ENCODE measurements around the gene ADTRP. TPM values are rescaled to one million over a fixed set of nuclear protein-coding genes. Genes with fewer than 3 reads are reported as not detected.

The ADTRP gene
- total RNA-seq, 2 experiments from 2014 or later = not detected

DNA sequence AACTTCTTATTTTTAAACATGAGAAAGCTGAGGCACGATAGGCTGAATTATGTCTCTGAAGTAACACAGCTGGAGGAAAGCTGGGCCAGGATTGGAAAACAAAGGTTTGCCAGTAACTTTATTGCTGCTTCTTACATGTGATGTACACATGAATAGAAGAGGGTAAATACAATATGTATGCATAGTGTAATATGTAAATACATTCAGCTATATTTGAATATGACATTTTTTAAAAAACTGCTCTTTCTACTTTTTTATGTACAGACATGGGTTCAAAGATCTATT is 90.2 kb downstream of the ADTRP start:
- no peaks in the 10 kb centered on the region for H3K4me1 ChIP-seq (ENCODE audit: insufficient read depth, low read length, poor library complexity, severe bottlenecking)
- H3K4me3 ChIP-seq (ENCODE audit: low read depth, low read length, poor library complexity, severe bottlenecking) = no peak overlapping the region
- ChIA-PET CTCF (ENCODE audit: unreplicated experiment) (interaction anchor here (0.5 to 0.6 kb wide), 2 partner anchors 78 to 906 kb away, joined by 3 read pairs; no protein-coding TSS in a partner anchor), POLR2A (interaction anchor here (0.7 kb wide), 2 partner anchors 53 to 1205 kb away, joined by 3 read pairs; no protein-coding TSS in a partner anchor)
- intact Hi-C loops (cut with micrococcal nuclease; ENCODE audit: unreplicated experiment) = no loop called here
- DNase-seq (ENCODE audit: low spot score) = no peak
- H3K27ac ChIP-seq (ENCODE audit: low read depth, low read length, poor library complexity, severe bottlenecking) = no peak overlapping the region
- H3K79me2 ChIP-seq (ENCODE audit: insufficient read depth, low read depth, low read length) = no peaks in the 10 kb centered on the region
- H3K4me2 ChIP-seq (ENCODE audit: low read length) = no peak overlapping the region
- H3K36me3 ChIP-seq (ENCODE audit: insufficient read depth, low read length) = no peaks in the 10 kb centered on the region
- BruUV-seq (replicated peaks) = no TSS peak
- H3K9me3 ChIP-seq (ENCODE audit: low read length) = no peaks in the 10 kb centered on the region
- no peaks in the 10 kb centered on the region for H4K20me1 ChIP-seq (ENCODE audit: insufficient read depth, low read length)
- H2AFZ ChIP-seq (ENCODE audit: low read length) = no peak overlapping the region
- TF ChIP-seq, protein P1, sequence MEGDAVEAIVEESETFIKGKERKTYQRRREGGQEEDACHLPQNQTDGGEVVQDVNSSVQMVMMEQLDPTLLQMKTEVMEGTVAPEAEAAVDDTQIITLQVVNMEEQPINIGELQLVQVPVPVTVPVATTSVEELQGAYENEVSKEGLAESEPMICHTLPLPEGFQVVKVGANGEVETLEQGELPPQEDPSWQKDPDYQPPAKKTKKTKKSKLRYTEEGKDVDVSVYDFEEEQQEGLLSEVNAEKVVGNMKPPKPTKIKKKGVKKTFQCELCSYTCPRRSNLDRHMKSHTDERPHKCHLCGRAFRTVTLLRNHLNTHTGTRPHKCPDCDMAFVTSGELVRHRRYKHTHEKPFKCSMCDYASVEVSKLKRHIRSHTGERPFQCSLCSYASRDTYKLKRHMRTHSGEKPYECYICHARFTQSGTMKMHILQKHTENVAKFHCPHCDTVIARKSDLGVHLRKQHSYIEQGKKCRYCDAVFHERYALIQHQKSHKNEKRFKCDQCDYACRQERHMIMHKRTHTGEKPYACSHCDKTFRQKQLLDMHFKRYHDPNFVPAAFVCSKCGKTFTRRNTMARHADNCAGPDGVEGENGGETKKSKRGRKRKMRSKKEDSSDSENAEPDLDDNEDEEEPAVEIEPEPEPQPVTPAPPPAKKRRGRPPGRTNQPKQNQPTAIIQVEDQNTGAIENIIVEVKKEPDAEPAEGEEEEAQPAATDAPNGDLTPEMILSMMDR (conservative IDR thresholded peaks at IDR 0.05; ENCODE audit: low read length) = no peak
- no peak for TF ChIP-seq EZH2phosphoT487 (IDR thresholded peaks at IDR 0.05; ENCODE audit: borderline replicate concordance, low read depth, low read length)
- H3K9me2 ChIP-seq (ENCODE audit: insufficient read depth, low read length) = no peaks in the 10 kb centered on the region

DNA sequence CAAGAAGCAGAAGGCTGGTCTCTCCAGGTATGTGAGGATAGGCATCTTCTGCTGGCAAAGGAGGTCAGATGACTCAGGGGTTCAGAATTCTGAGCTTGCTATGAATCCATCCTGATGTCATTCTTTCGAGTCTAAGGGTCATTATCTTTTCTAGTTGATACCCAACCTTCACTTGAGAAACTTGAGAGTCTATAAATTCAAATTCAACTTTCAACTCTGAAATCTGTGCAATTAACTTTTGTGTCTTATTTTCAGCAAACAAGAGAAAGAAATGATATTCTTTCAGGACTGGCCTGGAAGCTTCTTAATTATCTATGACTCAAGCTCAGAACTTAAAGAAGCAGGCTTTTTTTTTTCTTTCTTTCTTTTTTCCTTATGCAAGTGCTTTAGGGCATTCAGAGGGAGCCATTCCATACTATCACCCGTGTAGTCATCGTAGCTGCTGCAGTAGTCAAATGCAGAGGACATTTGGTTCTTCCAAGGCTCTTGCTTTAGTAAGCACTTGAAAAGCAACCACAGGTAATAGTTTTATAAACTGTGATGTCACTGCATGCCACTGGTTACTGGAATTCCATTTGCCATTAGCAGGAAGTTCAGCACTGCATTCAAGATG is 93.0 kb downstream of the ADTRP start:
- H3K36me3 ChIP-seq (ENCODE audit: insufficient read depth, low read length) = no peaks in the 10 kb centered on the region
- no peak for DNase-seq (ENCODE audit: low spot score)
- ChIA-PET CTCF (ENCODE audit: unreplicated experiment) (no interaction called here), POLR2A (interaction anchor here (0.6 kb wide), 1 partner anchor 548 kb away, joined by 3 read pairs; no protein-coding TSS in a partner anchor)
- no peaks in the 10 kb centered on the region for H4K20me1 ChIP-seq (ENCODE audit: insufficient read depth, low read length)
- H3K27ac ChIP-seq (ENCODE audit: low read depth, low read length, poor library complexity, severe bottlenecking) = no peak overlapping the region
- H3K4me2 ChIP-seq (ENCODE audit: low read length) = no peak overlapping the region
- H3K4me1 ChIP-seq (ENCODE audit: insufficient read depth, low read length, poor library complexity, severe bottlenecking) = no peaks in the 10 kb centered on the region
- TF ChIP-seq, protein P1 (conservative IDR thresholded peaks at IDR 0.05; ENCODE audit: low read length) = no peak
- TF ChIP-seq EZH2phosphoT487 (IDR thresholded peaks at IDR 0.05; ENCODE audit: borderline replicate concordance, low read depth, low read length) = no peak
- no peaks in the 10 kb centered on the region for H3K79me2 ChIP-seq (ENCODE audit: insufficient read depth, low read depth, low read length)
- H3K9me3 ChIP-seq (ENCODE audit: low read length) = no peaks in the 10 kb centered on the region
- no TSS peak for BruUV-seq (replicated peaks)
- no peaks in the 10 kb centered on the region for H3K9me2 ChIP-seq (ENCODE audit: insufficient read depth, low read length)
- no peak overlapping the region for H2AFZ ChIP-seq (ENCODE audit: low read length)
- intact Hi-C loops (cut with micrococcal nuclease; ENCODE audit: unreplicated experiment) = no loop called here
- H3K4me3 ChIP-seq (ENCODE audit: low read depth, low read length, poor library complexity, severe bottlenecking) = no peak overlapping the region

DNA sequence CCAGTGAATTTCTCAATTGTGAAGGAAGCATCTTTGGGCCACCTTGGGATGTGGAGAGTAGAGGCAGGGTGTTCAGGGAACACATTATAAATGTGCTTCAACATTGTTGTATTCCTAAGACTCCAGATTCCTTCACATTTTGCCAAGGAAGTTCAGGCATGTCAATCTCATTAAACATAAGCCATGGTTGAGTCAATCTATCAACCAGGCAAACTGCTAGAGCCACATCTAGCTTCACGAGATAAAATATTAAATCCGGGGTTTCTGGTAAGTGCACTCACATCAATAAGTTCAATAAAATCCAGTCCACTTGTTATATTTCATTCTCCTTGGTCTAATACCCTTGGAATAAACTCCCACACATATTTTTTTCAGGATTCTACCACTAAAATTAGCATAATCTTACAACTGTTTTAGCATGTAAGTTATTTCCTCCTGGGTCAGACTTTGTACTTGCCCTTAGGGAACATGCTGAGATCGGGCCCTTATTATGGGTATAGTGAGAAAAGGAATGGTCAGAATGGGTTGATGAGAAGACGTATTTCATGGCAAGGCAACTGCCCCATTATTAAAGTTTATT is 93.6 kb downstream of the ADTRP start:
- Histone ChIP-seq H2AFZ (ENCODE audit: low read length) (no peak overlapping the region), H4K20me1 (ENCODE audit: insufficient read depth, low read length) (no peaks in the 10 kb centered on the region), H3K4me2 (ENCODE audit: low read length) (no peak overlapping the region), H3K27ac (ENCODE audit: low read depth, low read length, poor library complexity, severe bottlenecking) (no peak overlapping the region), H3K4me3 (ENCODE audit: low read depth, low read length, poor library complexity, severe bottlenecking) (no peak overlapping the region), H3K4me1 (ENCODE audit: insufficient read depth, low read length, poor library complexity, severe bottlenecking) (no peaks in the 10 kb centered on the region), H3K36me3 (ENCODE audit: insufficient read depth, low read length) (no peaks in the 10 kb centered on the region), H3K9me2 (ENCODE audit: insufficient read depth, low read length) (no peaks in the 10 kb centered on the region), H3K79me2 (ENCODE audit: insufficient read depth, low read depth, low read length) (no peaks in the 10 kb centered on the region), H3K9me3 (ENCODE audit: low read length) (no peaks in the 10 kb centered on the region)
- no TSS peak for BruUV-seq (replicated peaks)
- ChIA-PET POLR2A (interaction anchor here (0.6 kb wide), 2 partner anchors 211 to 548 kb away, joined by 3 read pairs; no protein-coding TSS in a partner anchor), CTCF (ENCODE audit: unreplicated experiment) (no interaction called here)
- no peak for TF ChIP-seq EZH2phosphoT487 (IDR thresholded peaks at IDR 0.05; ENCODE audit: borderline replicate concordance, low read depth, low read length)
- TF ChIP-seq, protein P1 (conservative IDR thresholded peaks at IDR 0.05; ENCODE audit: low read length) = no peak
- intact Hi-C loops (cut with micrococcal nuclease; ENCODE audit: unreplicated experiment) = no loop called here
- DNase-seq (ENCODE audit: low spot score) = no peak

All from OCI-LY7 (cell line).